ENCODE data around the gene HOXB5. TPM values are rescaled to one million over a fixed set of nuclear protein-coding genes. Genes with fewer than 3 reads are reported as not detected.

The HOXB5 gene
- total RNA-seq, 1 experiment from 2014 or later: 5.9 TPM

- CTCF ChIA-PET: interaction anchor here (0.6 kb wide), 1 partner anchor 207 kb away, joined by 3 read pairs; no protein-coding TSS in a partner anchor
- intact Hi-C loops (cut with micrococcal nuclease; ENCODE audit: unreplicated experiment): loop anchor here (2.0 kb wide), 1 partner anchor 35 kb away; no protein-coding TSS in a partner anchor
- H3K9me3 ChIP-seq (ENCODE audit: low read depth, low read length, poor library complexity, severe bottlenecking): no peaks in the 10 kb centered on the region
- H3K36me3 ChIP-seq (ENCODE audit: insufficient read depth, low read length, poor library complexity, severe bottlenecking): no peaks in the 10 kb centered on the region
- peaks cover 40% of the 10 kb centered on the region for H3K4me1 ChIP-seq (ENCODE audit: insufficient read depth, low read length, poor library complexity, severe bottlenecking)
- POLR2A ChIA-PET (ENCODE audit: low non-redundant PET): no interaction called here
- H3K27ac ChIP-seq (ENCODE audit: low read depth, low read length, poor library complexity, severe bottlenecking): peak within 1 kb of the TSS; percentile 79
- BruUV-seq (replicated peaks): no TSS peak
- TF ChIP-seq EZH2 (IDR thresholded peaks at IDR 0.05; ENCODE audit: borderline replicate concordance, low read depth, low read length, poor library complexity, severe bottlenecking) (no peak), CTCF (conservative IDR thresholded peaks at IDR 0.05; ENCODE audit: low read depth, low read length) (no peak)
- H3K27me3 ChIP-seq (replicated peaks; ENCODE audit: insufficient read depth, low read depth, low read length, poor library complexity): no peaks in the 10 kb centered on the region
- peak within 1 kb of the TSS; percentile 57 for H3K4me3 ChIP-seq (ENCODE audit: low read depth, low read length, poor library complexity, severe bottlenecking)
- peak; percentile 89 for DNase-seq (ENCODE audit: low spot score)
Observed at GRCh38 chr17:48577946-48578615, 15.5 kb downstream of the HOXB5 start, which contains the start of gene HOXB4. Gene HOXB4 (minus strand): TSS chr17:48578350. CDS start chr17:48578319, 31 bp downstream.

- TF ChIP-seq EZH2 (IDR thresholded peaks at IDR 0.05; ENCODE audit: borderline replicate concordance, low read depth, low read length, poor library complexity, severe bottlenecking) (no peak), CTCF (conservative IDR thresholded peaks at IDR 0.05; ENCODE audit: low read depth, low read length) (no peak)
- Histone ChIP-seq H3K4me3 (ENCODE audit: low read depth, low read length, poor library complexity, severe bottlenecking) (peak overlapping the region; percentile 57), H3K27me3 (replicated peaks; ENCODE audit: insufficient read depth, low read depth, low read length, poor library complexity) (no peaks in the 10 kb centered on the region), H3K9me3 (ENCODE audit: low read depth, low read length, poor library complexity, severe bottlenecking) (no peaks in the 10 kb centered on the region), H3K4me1 (ENCODE audit: insufficient read depth, low read length, poor library complexity, severe bottlenecking) (peaks cover 40% of the 10 kb centered on the region), H3K36me3 (ENCODE audit: insufficient read depth, low read length, poor library complexity, severe bottlenecking) (no peaks in the 10 kb centered on the region), H3K27ac (ENCODE audit: low read depth, low read length, poor library complexity, severe bottlenecking) (peak overlapping the region; percentile 49)
- no TSS peak for BruUV-seq (replicated peaks)
- peak; percentile 69 for DNase-seq (ENCODE audit: low spot score)
- POLR2A ChIA-PET (ENCODE audit: low non-redundant PET): interaction anchor here (0.6 kb wide), 1 partner anchor 253 kb away, joined by 6 read pairs; no protein-coding TSS in a partner anchor
- intact Hi-C loops (cut with micrococcal nuclease; ENCODE audit: unreplicated experiment): loop anchor here (2.0 kb wide), 1 partner anchor 35 kb away; no protein-coding TSS in a partner anchor
- CTCF ChIA-PET: interaction anchor here (0.6 kb wide), 2 partner anchors 56 to 206 kb away, joined by 3 to 5 read pairs; no protein-coding TSS in a partner anchor
Observed at GRCh38 chr17:48577330-48577945, 16.1 kb downstream of the HOXB5 start.

GRCh38 chr17:48576479-48577309, 16.9 kb downstream of the HOXB5 start:
- no peaks in the 10 kb centered on the region for H3K27me3 ChIP-seq (replicated peaks; ENCODE audit: insufficient read depth, low read depth, low read length, poor library complexity)
- H3K4me3 ChIP-seq (ENCODE audit: low read depth, low read length, poor library complexity, severe bottlenecking): peak overlapping the region; percentile 57
- no TSS peak for BruUV-seq (replicated peaks)
- TF ChIP-seq CTCF (conservative IDR thresholded peaks at IDR 0.05; ENCODE audit: low read depth, low read length) (no peak), EZH2 (IDR thresholded peaks at IDR 0.05; ENCODE audit: borderline replicate concordance, low read depth, low read length, poor library complexity, severe bottlenecking) (no peak)
- peak; percentile 71 for DNase-seq (ENCODE audit: low spot score)
- ChIA-PET POLR2A (ENCODE audit: low non-redundant PET) (no interaction called here), CTCF (no interaction called here)
- H3K27ac ChIP-seq (ENCODE audit: low read depth, low read length, poor library complexity, severe bottlenecking): peak overlapping the region; percentile 49
- no peaks in the 10 kb centered on the region for H3K36me3 ChIP-seq (ENCODE audit: insufficient read depth, low read length, poor library complexity, severe bottlenecking)
- peaks cover 38% of the 10 kb centered on the region for H3K4me1 ChIP-seq (ENCODE audit: insufficient read depth, low read length, poor library complexity, severe bottlenecking)
- intact Hi-C loops (cut with micrococcal nuclease; ENCODE audit: unreplicated experiment): loop anchor here (2.0 kb wide), 1 partner anchor 34 kb away; no protein-coding TSS in a partner anchor
- no peaks in the 10 kb centered on the region for H3K9me3 ChIP-seq (ENCODE audit: low read depth, low read length, poor library complexity, severe bottlenecking)
